Trophoblast cell (in vitro differentiated cells and primary cell): ENCODE results near the gene CCNK.

Experiments used
- DNase-seq, 2 donors: peaks; one replicate each; pipeline ENCODE4 v3.0.0-alpha.2; 2016
- H2AFZ ChIP-seq: 2 replicates; pipeline ENCODE4 v1.6.1; 2013; ENCODE audit warnings: low read length, moderate library complexity, mild to moderate bottlenecking; ENCODE audit not compliant: insufficient read depth, poor library complexity
- H2AK5ac ChIP-seq: 2 replicates; pipeline ENCODE4 v1.6.1; 2013; ENCODE audit warnings: mild to moderate bottlenecking, low read length
- H2BK120ac ChIP-seq: 2 replicates; pipeline ENCODE4 v1.6.1; 2013; ENCODE audit warnings: low read length, mild to moderate bottlenecking, moderate library complexity; ENCODE audit not compliant: insufficient read depth, poor library complexity
- H2BK12ac ChIP-seq: 2 replicates; pipeline ENCODE4 v1.6.1; 2013; ENCODE audit warnings: mild to moderate bottlenecking, low read length, moderate library complexity
- H2BK5ac ChIP-seq: 2 replicates; pipeline ENCODE4 v1.6.1; 2013; ENCODE audit warnings: low read length, low read depth, moderate library complexity, mild to moderate bottlenecking; ENCODE audit not compliant: poor library complexity
- H3K14ac ChIP-seq: 2 replicates; pipeline ENCODE4 v1.6.1; 2013; ENCODE audit warnings: mild to moderate bottlenecking, low read length
- H3K18ac ChIP-seq: 2 replicates; pipeline ENCODE4 v1.6.1; 2013; ENCODE audit warnings: mild to moderate bottlenecking, low read length
- H3K23ac ChIP-seq: 2 replicates; pipeline ENCODE4 v1.6.1; 2013; ENCODE audit warnings: low read length
- H3K27ac ChIP-seq: 2 replicates; pipeline ENCODE4 v1.5.1; 2013; ENCODE audit warnings: low read depth, mild to moderate bottlenecking, inconsistent platforms, low read length, moderate library complexity
- H3K27me3 ChIP-seq: 2 replicates; pipeline ENCODE4 v1.6.1; 2013; ENCODE audit warnings: inconsistent platforms, mild to moderate bottlenecking, low read length, moderate library complexity; ENCODE audit not compliant: insufficient read depth
- H3K36me3 ChIP-seq, 2 experiments: 1 replicate in 1 of 2; 2 replicates in 1 of 2; pipeline ENCODE4 v1.6.1; 2013; ENCODE audit warnings: low read length in 2 of 2, mild to moderate bottlenecking in 2 of 2, moderate library complexity in 1 of 2; ENCODE audit not compliant: insufficient read depth in 2 of 2, control insufficient read depth in 1 of 2
- H3K4ac ChIP-seq: 2 replicates; pipeline ENCODE4 v1.6.1; 2013; ENCODE audit warnings: low read depth, mild to moderate bottlenecking, low read length, moderate library complexity
- H3K4me1 ChIP-seq, 2 experiments: 1 replicate in 1 of 2; 2 replicates in 1 of 2; pipeline ENCODE4 v1.6.1; 2013; ENCODE audit warnings: low read length in 2 of 2, mild to moderate bottlenecking in 2 of 2, moderate library complexity in 1 of 2; ENCODE audit not compliant: insufficient read depth in 2 of 2, control insufficient read depth in 1 of 2
- H3K4me2 ChIP-seq: 2 replicates; pipeline ENCODE4 v1.6.1; 2013; ENCODE audit warnings: inconsistent platforms, mild to moderate bottlenecking, low read length, moderate library complexity
- H3K4me3 ChIP-seq: 2 replicates; pipeline ENCODE4 v1.5.1; 2013; ENCODE audit warnings: mild to moderate bottlenecking, low read depth, low read length, inconsistent platforms
- H3K79me1 ChIP-seq: one replicate; pipeline ENCODE4 v1.6.1; 2013; ENCODE audit warnings: low read length
- H3K79me2 ChIP-seq: 2 replicates; pipeline ENCODE4 v1.6.1; 2013; ENCODE audit warnings: low read length, mild to moderate bottlenecking; ENCODE audit not compliant: control insufficient read depth, insufficient read depth, poor library complexity
- H3K9ac ChIP-seq: 2 replicates; pipeline ENCODE4 v1.6.1; 2013; ENCODE audit warnings: mild to moderate bottlenecking, low read length
- H3K9me3 ChIP-seq: 2 replicates; pipeline ENCODE4 v1.6.1; 2013; ENCODE audit warnings: low read depth, mild to moderate bottlenecking, control low read depth, inconsistent platforms, low read length; ENCODE audit not compliant: insufficient read depth
- H4K12ac ChIP-seq: 2 replicates; pipeline ENCODE4 v1.6.1; 2013; ENCODE audit warnings: low read depth, mild to moderate bottlenecking, low read length, moderate library complexity
- H4K8ac ChIP-seq: 2 replicates; pipeline ENCODE4 v1.6.1; 2013; ENCODE audit warnings: low read depth, mild to moderate bottlenecking, low read length, moderate library complexity
- H4K91ac ChIP-seq: one replicate; pipeline ENCODE4 v1.6.1; 2013; ENCODE audit warnings: low read depth, mild to moderate bottlenecking, low read length, moderate library complexity
- WGBS: extraction: QIAGEN DNeasy Blood & Tissue Kit; methylation state at CpG from one replicate; pipeline ENCODE4 v1.1.7; 2013; ENCODE audit warnings: missing lambda C conversion rate; ENCODE audit not compliant: insufficient read length, insufficient coverage; ENCODE audit errors: extremely low coverage; 5-methylcytosine and 5-hydroxymethylcytosine counted together

The CCNK gene

DNA sequence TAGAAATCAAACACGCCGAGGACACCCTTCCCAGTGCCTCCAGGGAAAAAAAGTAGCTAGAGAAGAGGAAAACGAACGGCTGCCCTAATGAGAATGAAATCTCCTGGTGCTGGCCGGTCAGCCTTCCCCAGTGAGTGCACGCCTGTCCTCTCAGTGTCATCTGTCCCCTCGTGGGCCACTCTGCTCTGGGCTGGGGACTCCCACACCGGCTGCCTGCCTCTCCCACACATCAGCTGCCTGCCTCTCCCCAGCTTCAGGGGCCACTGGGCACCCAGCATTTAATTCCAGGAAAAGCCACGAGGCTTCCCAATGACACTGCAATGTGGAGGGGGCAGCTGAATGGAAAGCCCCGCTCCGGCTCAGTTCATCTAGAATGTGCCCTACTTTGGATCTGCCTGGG lies 63.8 kb downstream of the CCNK start:
- H3K18ac ChIP-seq, result no peak overlapping the region
- no peak overlapping the region for H3K9ac ChIP-seq
- no peak overlapping the region for H4K8ac ChIP-seq
- no peaks in the 10 kb centered on the region for H3K27me3 ChIP-seq
- H3K4me3 ChIP-seq, result no peak overlapping the region
- H4K91ac ChIP-seq, result no peak overlapping the region
- H3K9me3 ChIP-seq, result peaks cover 1% of the 10 kb centered on the region
- no peak overlapping the region for H3K4ac ChIP-seq
- no peaks in the 10 kb centered on the region for H3K36me3 ChIP-seq
- no peak overlapping the region for H3K23ac ChIP-seq
- peaks cover 3% of the 10 kb centered on the region for H3K79me2 ChIP-seq
- H2AFZ ChIP-seq, result no peak overlapping the region
- no peak overlapping the region for H3K4me2 ChIP-seq
- peaks cover 10 to 15% of the 10 kb centered on the region in 2 experiments for H3K4me1 ChIP-seq
- WGBS, result no CpG with 5 or more reads among the region's 11 CpGs
- no peak for DNase-seq
- H4K12ac ChIP-seq, result no peak overlapping the region
- H3K14ac ChIP-seq, result no peak overlapping the region
- H3K79me1 ChIP-seq, result no peaks in the 10 kb centered on the region
- H2BK120ac ChIP-seq, result no peak overlapping the region
- H2BK5ac ChIP-seq, result no peak overlapping the region
- H2BK12ac ChIP-seq, result no peak overlapping the region
- H3K27ac ChIP-seq, result no peak overlapping the region
- H2AK5ac ChIP-seq, result no peak overlapping the region

DNA sequence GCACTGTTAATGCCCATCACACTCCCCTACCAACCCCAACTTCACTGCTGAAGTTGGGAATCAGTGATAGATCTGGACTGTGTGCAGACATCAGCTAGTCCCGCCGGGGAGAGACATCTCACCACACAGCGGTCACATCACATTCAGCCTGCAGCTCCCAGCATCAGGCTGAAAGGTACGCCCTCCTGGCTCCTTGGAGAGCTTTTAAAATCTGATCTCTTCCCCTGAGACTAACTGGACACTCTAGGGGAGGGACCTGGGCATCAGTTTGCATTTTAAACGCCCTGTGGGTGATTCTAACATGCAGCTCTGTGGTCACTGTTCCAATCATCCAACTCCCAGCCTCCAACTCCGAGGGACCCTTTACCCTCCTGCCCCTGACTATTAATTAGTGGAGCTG lies 64.4 kb downstream of the CCNK start:
- Histone ChIP-seq H2AFZ (no peak overlapping the region), H3K79me2 (peaks cover 3% of the 10 kb centered on the region), H2BK120ac (no peak overlapping the region), H2AK5ac (no peak overlapping the region), H3K27me3 (no peaks in the 10 kb centered on the region), H2BK12ac (no peak overlapping the region), H3K14ac (no peak overlapping the region), H4K91ac (no peak overlapping the region), H4K8ac (no peak overlapping the region), H3K36me3 (no peaks in the 10 kb centered on the region), H3K4me2 (no peak overlapping the region), H3K18ac (no peak overlapping the region), H3K23ac (no peak overlapping the region), H3K27ac (no peak overlapping the region), H3K4me1 (peaks cover 12 to 15% of the 10 kb centered on the region in 2 experiments), H3K9ac (no peak overlapping the region), H3K4ac (no peak overlapping the region), H2BK5ac (no peak overlapping the region), H3K9me3 (peaks cover 1% of the 10 kb centered on the region), H3K79me1 (no peaks in the 10 kb centered on the region), H3K4me3 (no peak overlapping the region), H4K12ac (no peak overlapping the region)
- no CpG with 5 or more reads among the region's 6 CpGs for WGBS
- no peak for DNase-seq

DNA sequence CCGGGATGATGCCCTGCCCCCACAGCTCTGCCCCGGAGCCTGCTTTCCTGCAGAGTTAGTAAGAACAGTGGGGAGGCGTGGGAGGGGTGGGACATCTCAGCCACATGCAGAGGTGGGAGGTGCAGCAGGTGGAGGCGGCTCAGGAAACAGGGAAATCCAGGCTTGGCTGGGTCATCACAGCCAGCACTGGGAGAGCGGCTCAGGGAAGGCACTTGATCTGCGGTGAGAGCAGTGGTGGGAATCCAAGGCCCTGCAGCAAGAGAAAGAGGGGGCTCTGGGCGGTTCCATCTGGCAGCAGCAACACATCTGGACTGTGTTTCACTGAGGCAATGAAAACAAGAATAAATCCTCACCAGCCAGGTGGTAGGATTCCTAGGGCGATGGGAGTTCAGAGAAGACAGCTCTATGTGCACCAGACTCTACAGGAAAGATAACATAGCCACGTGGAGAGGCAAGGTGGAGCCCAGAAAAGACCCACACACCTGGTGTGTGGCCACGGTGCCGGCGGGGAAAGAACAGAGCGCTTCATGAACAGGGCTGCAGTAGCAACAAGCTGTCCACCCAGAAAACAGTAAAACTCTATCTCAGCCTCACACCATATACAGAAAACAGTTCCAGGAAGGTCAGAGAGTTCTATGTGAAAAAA lies 65.1 kb downstream of the CCNK start:
- no peaks in the 10 kb centered on the region for H3K79me1 ChIP-seq
- peaks cover 3% of the 10 kb centered on the region for H3K79me2 ChIP-seq

DNA sequence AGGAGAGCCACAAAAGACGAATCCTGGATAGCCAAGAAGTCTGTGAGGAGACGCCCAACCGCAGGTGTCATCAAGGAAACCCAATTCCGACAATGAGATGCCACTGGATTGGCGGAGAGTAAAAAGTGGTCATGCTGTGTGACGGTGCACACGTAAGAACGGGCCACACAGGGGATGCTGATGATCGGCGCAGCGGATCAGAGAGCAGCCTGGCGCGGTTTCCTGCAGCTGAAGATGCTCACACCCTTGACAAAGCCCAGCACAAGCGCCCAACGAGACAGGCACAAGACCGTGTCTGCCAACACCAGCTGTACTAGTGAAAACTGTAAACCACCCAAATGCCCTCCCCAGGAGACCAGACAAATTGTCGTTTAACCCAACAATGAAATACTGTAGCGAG lies 67.0 kb downstream of the CCNK start:
- H2BK5ac ChIP-seq, result no peak overlapping the region
- no peak overlapping the region for H2AK5ac ChIP-seq
- no peak overlapping the region for H4K12ac ChIP-seq
- H4K91ac ChIP-seq, result no peak overlapping the region
- peaks cover 1% of the 10 kb centered on the region for H3K9me3 ChIP-seq
- no peak overlapping the region for H3K18ac ChIP-seq
- no peak overlapping the region for H2BK12ac ChIP-seq
- DNase-seq, result no peak
- H3K23ac ChIP-seq, result no peak overlapping the region
- no peak overlapping the region for H4K8ac ChIP-seq
- no peak overlapping the region for H3K27ac ChIP-seq
- H3K36me3 ChIP-seq, result no peaks in the 10 kb centered on the region
- no CpG with 5 or more reads among the region's 18 CpGs for WGBS
- H3K4me2 ChIP-seq, result no peak overlapping the region
- peaks cover 0 to 2% of the 10 kb centered on the region in 2 experiments for H3K4me1 ChIP-seq
- no peak overlapping the region for H2AFZ ChIP-seq
- no peaks in the 10 kb centered on the region for H3K27me3 ChIP-seq
- no peak overlapping the region for H2BK120ac ChIP-seq
- no peaks in the 10 kb centered on the region for H3K79me1 ChIP-seq
- no peak overlapping the region for H3K14ac ChIP-seq
- H3K4me3 ChIP-seq, result no peak overlapping the region
- H3K4ac ChIP-seq, result no peak overlapping the region
- no peak overlapping the region for H3K9ac ChIP-seq
- H3K79me2 ChIP-seq, result no peaks in the 10 kb centered on the region

More for the DNA sequence above, 65.1 kb downstream of the CCNK start:
- H3K36me3 ChIP-seq, result no peaks in the 10 kb centered on the region
- H3K4me2 ChIP-seq, result no peak overlapping the region
- H3K23ac ChIP-seq, result no peak overlapping the region
- WGBS, result no CpG with 5 or more reads among the region's 13 CpGs
- peaks cover 10 to 11% of the 10 kb centered on the region in 2 experiments for H3K4me1 ChIP-seq
- no peak overlapping the region for H3K9ac ChIP-seq
- H3K4ac ChIP-seq, result no peak overlapping the region
- no peak overlapping the region for H2BK12ac ChIP-seq
- no peak for DNase-seq
- no peak overlapping the region for H2AK5ac ChIP-seq
- peaks cover 1% of the 10 kb centered on the region for H3K9me3 ChIP-seq
- H2BK5ac ChIP-seq, result no peak overlapping the region
- no peak overlapping the region for H3K4me3 ChIP-seq
- no peak overlapping the region for H4K8ac ChIP-seq
- H4K91ac ChIP-seq, result no peak overlapping the region
- H3K14ac ChIP-seq, result no peak overlapping the region
- no peak overlapping the region for H4K12ac ChIP-seq
- no peak overlapping the region for H3K18ac ChIP-seq
- no peak overlapping the region for H2BK120ac ChIP-seq
- no peak overlapping the region for H3K27ac ChIP-seq
- no peak overlapping the region for H2AFZ ChIP-seq
- no peaks in the 10 kb centered on the region for H3K27me3 ChIP-seq
